Activated naive CD8-positive, alpha-beta T cell (primary cell): ENCODE results near the gene PSG5.
"Not testable (repeated sequence)": the region's sequence is repeated elsewhere in the genome, so short reads cannot be mapped to it uniquely, and the experiment has no call there.

Experiments used
- H3K27ac Mint-ChIP-seq: one replicate; pipeline ENCODE4 v1.8.0; 2021; ENCODE audit warnings: mixed read lengths
- H3K27me3 Mint-ChIP-seq: one replicate; pipeline ENCODE4 v1.8.0; 2021; ENCODE audit warnings: mixed read lengths
- H3K36me3 Mint-ChIP-seq: one replicate; pipeline ENCODE4 v1.8.0; 2021; ENCODE audit warnings: mixed read lengths
- H3K4me1 Mint-ChIP-seq: one replicate; pipeline ENCODE4 v1.8.0; 2021; ENCODE audit warnings: low read depth, mixed read lengths
- H3K4me3 Mint-ChIP-seq: one replicate; pipeline ENCODE4 v1.8.0; 2021; ENCODE audit warnings: mild to moderate bottlenecking, mixed read lengths
- H3K9me3 Mint-ChIP-seq: one replicate; pipeline ENCODE4 v1.8.0; 2021; ENCODE audit warnings: low read depth, mixed read lengths

The PSG5 gene

GRCh38 chr19:43198686-43199419 is 12.5 kb upstream of the PSG5 start:
- not testable (repeated sequence) for H3K36me3 Mint-ChIP-seq

GRCh38 chr19:43197666-43198397 is 11.5 kb upstream of the PSG5 start:
- not testable (repeated sequence) for H3K4me1 Mint-ChIP-seq, H3K9me3 Mint-ChIP-seq, H3K4me3 Mint-ChIP-seq, H3K36me3 Mint-ChIP-seq, H3K27ac Mint-ChIP-seq, H3K27me3 Mint-ChIP-seq

More at GRCh38 chr19:43198686-43199419, 12.5 kb upstream of the PSG5 start:
- H3K9me3 Mint-ChIP-seq, H3K4me1 Mint-ChIP-seq, H3K27ac Mint-ChIP-seq, H3K4me3 Mint-ChIP-seq, H3K27me3 Mint-ChIP-seq: not testable (repeated sequence)

GRCh38 chr19:43194397-43194796 is 8.1 kb upstream of the PSG5 start:
- H3K27ac Mint-ChIP-seq, H3K4me1 Mint-ChIP-seq, H3K36me3 Mint-ChIP-seq, H3K4me3 Mint-ChIP-seq, H3K9me3 Mint-ChIP-seq: not testable (repeated sequence)
- H3K27me3 Mint-ChIP-seq, result peaks cover 14% of the 10 kb centered on the region

GRCh38 chr19:43192381-43193155 is 6.2 kb upstream of the PSG5 start:
- H3K4me3 Mint-ChIP-seq, H3K27ac Mint-ChIP-seq, H3K4me1 Mint-ChIP-seq, H3K36me3 Mint-ChIP-seq, H3K9me3 Mint-ChIP-seq: not testable (repeated sequence)
- peaks cover 17% of the 10 kb centered on the region for H3K27me3 Mint-ChIP-seq

GRCh38 chr19:43188092-43188491 is 1.8 kb upstream of the PSG5 start:
- not testable (repeated sequence) for H3K4me1 Mint-ChIP-seq, H3K4me3 Mint-ChIP-seq, H3K27ac Mint-ChIP-seq, H3K9me3 Mint-ChIP-seq, H3K36me3 Mint-ChIP-seq
- peaks cover 15% of the 10 kb centered on the region for H3K27me3 Mint-ChIP-seq

GRCh38 chr19:43181869-43182771 is 4.2 kb downstream of the PSG5 start:
- H3K4me3 Mint-ChIP-seq, H3K9me3 Mint-ChIP-seq, H3K4me1 Mint-ChIP-seq, H3K27ac Mint-ChIP-seq, H3K27me3 Mint-ChIP-seq, H3K36me3 Mint-ChIP-seq: not testable (repeated sequence)

- H3K9me3 Mint-ChIP-seq, H3K36me3 Mint-ChIP-seq, H3K4me3 Mint-ChIP-seq, H3K27ac Mint-ChIP-seq, H3K4me1 Mint-ChIP-seq: not testable (repeated sequence)
- peaks cover 12% of the 10 kb centered on the region for H3K27me3 Mint-ChIP-seq
Measured at GRCh38 chr19:43179569-43180147, 6.7 kb downstream of the PSG5 start.

GRCh38 chr19:43178577-43178976 is 7.8 kb downstream of the PSG5 start:
- H3K36me3 Mint-ChIP-seq, H3K9me3 Mint-ChIP-seq, H3K4me1 Mint-ChIP-seq, H3K4me3 Mint-ChIP-seq, H3K27ac Mint-ChIP-seq: not testable (repeated sequence)
- H3K27me3 Mint-ChIP-seq, result peaks cover 12% of the 10 kb centered on the region

- H3K27me3 Mint-ChIP-seq, result peaks cover 24% of the 10 kb centered on the region
- H3K9me3 Mint-ChIP-seq, H3K4me1 Mint-ChIP-seq, H3K27ac Mint-ChIP-seq, H3K36me3 Mint-ChIP-seq, H3K4me3 Mint-ChIP-seq: not testable (repeated sequence)
Measured at GRCh38 chr19:43165906-43166305, 20.4 kb downstream of the PSG5 start.

- H3K27me3 Mint-ChIP-seq, result peaks cover 18% of the 10 kb centered on the region
- H3K9me3 Mint-ChIP-seq, H3K4me3 Mint-ChIP-seq, H3K36me3 Mint-ChIP-seq, H3K27ac Mint-ChIP-seq, H3K4me1 Mint-ChIP-seq: not testable (repeated sequence)
Measured at GRCh38 chr19:43163135-43163534, 23.2 kb downstream of the PSG5 start.

GRCh38 chr19:43162261-43162660 is 24.1 kb downstream of the PSG5 start:
- peaks cover 18% of the 10 kb centered on the region for H3K27me3 Mint-ChIP-seq
- H3K9me3 Mint-ChIP-seq, H3K4me3 Mint-ChIP-seq, H3K27ac Mint-ChIP-seq, H3K4me1 Mint-ChIP-seq, H3K36me3 Mint-ChIP-seq: not testable (repeated sequence)

- Mint-ChIP-seq H3K4me3 (no peak overlapping the region), H3K27ac (no peak overlapping the region), H3K4me1 (no peaks in the 10 kb centered on the region)
Measured at GRCh38 chr19:43152214-43152613, 34.1 kb downstream of the PSG5 start.

GRCh38 chr19:43149788-43150187 is 36.5 kb downstream of the PSG5 start:
- not testable (repeated sequence) for H3K36me3 Mint-ChIP-seq, H3K27ac Mint-ChIP-seq, H3K4me3 Mint-ChIP-seq, H3K4me1 Mint-ChIP-seq, H3K9me3 Mint-ChIP-seq
- H3K27me3 Mint-ChIP-seq, result peaks cover 11% of the 10 kb centered on the region

More at GRCh38 chr19:43152214-43152613, 34.1 kb downstream of the PSG5 start:
- Mint-ChIP-seq H3K36me3 (no peaks in the 10 kb centered on the region), H3K27me3 (peaks cover 3% of the 10 kb centered on the region), H3K9me3 (no peaks in the 10 kb centered on the region)

GRCh38 chr19:43148233-43148632 is 38.1 kb downstream of the PSG5 start:
- Mint-ChIP-seq H3K36me3 (no peaks in the 10 kb centered on the region), H3K27ac (no peak overlapping the region), H3K9me3 (no peaks in the 10 kb centered on the region), H3K4me3 (no peak overlapping the region), H3K4me1 (no peaks in the 10 kb centered on the region), H3K27me3 (peaks cover 11% of the 10 kb centered on the region)
